NK-92 (cell line): ENCODE results near the gene SCGB1D1.
"Not testable (repeated sequence)": the region's sequence is repeated elsewhere in the genome, so short reads cannot be mapped to it uniquely, and the experiment has no call there.

Experiments
- DNase-seq: peaks from one replicate; lab custom pipeline; 2025; ENCODE audit not compliant: unreplicated experiment; lab: John Stamatoyannopoulos, UW

Gene SCGB1D1

GRCh38 chr11:62157603-62158002 lies 32.4 kb upstream of the SCGB1D1 start:
- DNase-seq = no peak

DNA sequence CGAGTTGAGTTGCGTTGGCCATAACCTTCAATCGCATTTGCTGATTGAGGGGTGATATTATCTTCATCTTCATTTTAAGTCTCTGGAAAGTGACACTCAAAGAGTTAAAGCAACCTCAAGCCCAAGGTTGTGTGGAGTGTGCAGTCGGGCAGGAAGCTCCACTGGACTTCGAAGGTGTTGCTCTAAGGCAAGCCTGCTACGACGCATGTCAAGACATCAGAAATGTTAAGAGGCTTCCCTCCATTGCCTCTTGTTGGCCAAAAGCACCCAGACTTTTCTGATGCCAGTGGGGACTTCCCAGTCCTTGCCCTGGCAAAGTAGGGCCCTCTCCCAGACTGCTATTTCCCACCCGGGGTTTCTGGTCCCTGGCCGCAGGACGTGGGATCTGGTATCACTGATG lies 23.6 kb upstream of the SCGB1D1 start:
- no peak for DNase-seq

DNA sequence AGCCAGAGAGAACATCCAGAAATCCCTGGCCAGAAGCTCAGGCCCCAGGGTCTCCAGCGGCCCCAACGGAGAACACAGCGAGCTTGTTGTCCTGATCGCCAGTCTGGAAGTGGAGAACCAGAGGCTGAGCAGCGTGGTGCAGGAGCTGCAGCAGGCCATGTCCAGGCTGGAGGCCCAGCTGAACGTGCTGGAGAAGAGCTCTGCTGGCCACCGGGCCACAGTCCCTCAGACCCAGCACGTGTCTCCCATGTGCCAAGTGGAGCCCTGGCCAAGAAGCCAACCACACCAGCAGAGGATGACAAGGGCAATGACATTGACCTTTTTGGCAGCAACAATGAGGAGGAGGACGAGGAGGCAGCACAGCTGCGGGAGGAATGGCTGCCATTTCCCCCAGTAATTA lies 20.6 kb upstream of the SCGB1D1 start:
- DNase-seq = no peak

DNA sequence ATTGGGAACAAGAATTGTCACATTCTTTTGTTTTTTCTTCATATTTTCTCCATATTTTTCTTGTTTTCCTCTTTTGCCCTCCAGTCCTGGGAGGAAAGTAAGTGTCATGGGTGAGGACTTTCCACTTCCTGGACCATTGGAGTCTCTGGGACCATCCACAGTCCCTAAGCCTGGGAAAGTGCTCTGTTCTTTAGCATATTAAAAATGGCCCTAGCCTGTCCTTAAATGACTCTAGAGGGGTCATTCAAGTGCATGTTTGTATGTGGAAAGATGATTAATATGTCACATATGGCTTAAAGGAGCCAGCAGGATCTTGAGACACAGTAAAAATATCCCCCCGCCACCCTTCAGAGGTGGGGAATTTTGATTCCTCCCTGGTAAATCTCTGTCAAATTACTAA lies 20.1 kb upstream of the SCGB1D1 start:
- no peak for DNase-seq

DNA sequence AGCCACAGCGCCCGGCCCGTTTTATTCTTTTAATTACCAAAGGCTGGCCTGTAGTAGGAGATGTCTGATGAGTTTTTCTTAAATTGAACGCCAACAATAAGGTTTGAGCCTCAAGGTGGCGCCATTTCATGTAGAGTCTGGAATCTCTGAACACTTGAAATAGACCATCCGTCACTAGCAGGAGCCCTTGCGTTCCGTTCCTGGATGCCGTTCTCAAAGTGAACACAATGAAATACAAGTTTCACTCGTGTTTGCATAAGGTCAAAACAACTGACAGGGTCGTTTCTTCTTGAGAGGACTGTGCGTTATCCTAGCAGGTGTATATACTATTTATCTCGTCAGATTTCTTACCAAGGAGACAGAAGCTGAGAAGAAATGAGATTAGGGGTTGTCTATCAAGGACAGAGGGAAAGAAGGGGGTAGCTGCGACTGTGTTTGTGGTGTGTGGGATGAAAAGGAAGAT lies 18.7 kb upstream of the SCGB1D1 start:
- no peak for DNase-seq

GRCh38 chr11:62172294-62172693 lies 17.7 kb upstream of the SCGB1D1 start:
- DNase-seq = no peak

DNA sequence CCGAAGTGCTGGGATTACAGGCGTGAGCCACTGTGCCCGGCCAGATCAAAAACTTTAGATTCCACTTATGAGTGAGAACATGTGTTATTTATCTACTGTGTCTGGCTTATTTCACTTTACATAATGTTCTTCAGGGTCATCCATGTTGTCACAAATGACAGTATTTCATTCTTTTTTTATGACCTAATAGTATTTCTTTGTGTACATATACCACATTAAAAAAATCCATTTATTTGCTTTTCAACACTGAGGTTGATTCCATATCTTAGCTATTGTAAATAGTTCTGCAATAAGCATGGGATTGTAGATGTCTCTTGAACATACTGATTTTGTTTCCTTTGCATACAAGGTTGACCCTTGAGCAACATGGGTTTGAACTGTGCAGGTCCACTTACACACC lies 13.2 kb upstream of the SCGB1D1 start:
- no peak for DNase-seq

DNA sequence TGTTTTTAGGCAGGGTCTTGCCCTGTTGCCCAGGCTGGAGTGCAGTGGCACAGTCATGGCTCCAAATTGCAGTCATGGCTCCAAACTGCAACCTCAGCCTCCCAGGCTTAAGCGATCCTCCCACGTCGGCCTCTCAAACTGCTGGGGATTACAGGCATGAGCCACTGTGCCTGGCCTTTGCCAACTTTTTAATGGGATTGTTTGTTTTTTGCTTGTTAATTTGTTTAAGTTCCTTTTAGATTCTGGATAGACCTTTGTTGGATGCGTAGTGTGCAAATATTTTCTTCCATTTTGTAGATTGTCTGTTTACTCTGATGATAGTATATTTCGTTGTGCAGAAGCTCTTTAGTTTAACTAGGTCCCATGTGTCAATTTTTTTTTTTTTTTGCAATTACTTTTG lies 10.0 kb upstream of the SCGB1D1 start:
- no peak for DNase-seq

GRCh38 chr11:62181097-62181496 lies 8.9 kb upstream of the SCGB1D1 start:
- DNase-seq = no peak

GRCh38 chr11:62182147-62182891 lies 7.7 kb upstream of the SCGB1D1 start:
- no peak for DNase-seq

DNA sequence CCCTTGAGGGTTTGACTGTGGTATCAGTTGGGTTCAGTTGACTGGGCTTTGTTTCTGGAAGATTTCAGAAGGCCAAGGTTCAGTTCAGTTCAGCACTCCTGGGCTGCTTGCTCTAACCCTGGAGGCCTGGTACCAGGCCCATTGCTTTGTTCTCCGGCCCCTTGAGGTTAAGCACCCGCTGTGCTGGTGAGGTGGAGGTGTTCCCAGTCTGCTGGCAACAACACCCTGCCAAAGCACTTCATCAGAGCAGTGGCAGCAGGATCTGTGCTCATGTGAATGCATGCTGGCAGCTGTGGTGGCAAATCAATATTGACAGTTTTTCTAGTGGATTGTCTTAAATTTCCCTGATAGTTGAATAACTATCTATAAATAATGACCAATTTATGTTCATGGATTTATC lies 3.8 kb upstream of the SCGB1D1 start:
- no peak for DNase-seq

- no peak for DNase-seq
These were observed 3.9 kb downstream of the SCGB1D1 start for GRCh38 chr11:62193952-62194351.

DNA sequence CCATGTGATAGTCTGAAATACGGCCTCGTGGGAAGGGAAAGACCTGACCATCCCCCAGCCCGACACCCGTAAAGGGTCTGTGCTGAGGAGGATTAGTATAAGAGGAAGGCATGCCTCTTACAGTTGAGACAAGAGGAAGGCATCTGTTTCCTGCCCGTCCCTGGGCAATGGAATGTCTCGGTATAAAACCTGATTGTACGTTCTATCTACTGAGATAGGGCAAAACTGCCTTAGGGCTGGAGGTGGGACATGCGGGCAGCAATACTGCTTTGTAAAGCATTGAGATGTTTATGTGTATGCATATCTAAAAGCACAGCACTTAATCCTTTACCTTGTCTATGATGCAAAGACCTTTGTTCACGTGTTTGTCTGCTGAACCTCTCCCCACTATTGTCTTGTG lies 5.0 kb downstream of the SCGB1D1 start:
- not testable (repeated sequence) for DNase-seq

DNA sequence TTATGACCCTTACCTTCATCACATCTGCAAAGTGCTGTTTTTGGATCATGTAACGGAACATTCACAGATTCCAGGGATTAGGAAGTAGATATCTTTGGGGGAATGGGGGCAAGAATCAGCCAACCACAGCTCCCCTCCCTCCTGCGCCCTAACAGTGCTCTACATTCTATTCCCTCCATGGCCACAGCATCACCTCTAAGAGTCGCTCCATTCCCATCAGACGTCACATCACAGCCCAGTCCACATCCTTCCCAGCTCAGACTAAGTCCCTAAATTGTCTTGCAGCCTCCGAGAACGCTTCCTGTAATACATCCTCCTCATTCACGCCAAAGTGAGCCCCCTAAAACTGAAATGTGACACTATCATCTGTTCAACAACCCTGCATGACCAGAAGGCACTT lies 5.9 kb downstream of the SCGB1D1 start:
- no peak for DNase-seq

GRCh38 chr11:62197400-62197799 lies 7.4 kb downstream of the SCGB1D1 start:
- DNase-seq = not testable (repeated sequence)

DNA sequence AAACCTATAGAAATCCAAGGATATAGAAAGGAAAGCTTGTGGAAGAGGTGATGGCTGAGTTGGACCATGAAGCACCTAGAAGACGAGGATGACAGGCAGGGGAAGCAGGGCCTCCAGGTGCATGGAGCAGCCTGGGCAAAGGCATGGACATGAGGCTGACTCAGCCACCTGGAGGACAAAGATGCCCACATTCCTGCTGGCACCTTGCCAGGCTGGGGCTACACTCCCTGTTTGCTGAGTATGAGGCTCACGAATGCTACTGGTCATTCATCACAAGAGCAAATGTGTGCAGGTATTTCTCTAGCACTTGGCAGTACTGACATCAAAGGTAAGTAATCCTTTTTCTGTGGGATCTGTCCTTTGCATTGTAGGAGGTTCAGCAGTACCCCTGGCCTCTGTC lies 11.4 kb downstream of the SCGB1D1 start:
- no peak for DNase-seq

GRCh38 chr11:62202910-62203309 lies 12.9 kb downstream of the SCGB1D1 start:
- no peak for DNase-seq

DNA sequence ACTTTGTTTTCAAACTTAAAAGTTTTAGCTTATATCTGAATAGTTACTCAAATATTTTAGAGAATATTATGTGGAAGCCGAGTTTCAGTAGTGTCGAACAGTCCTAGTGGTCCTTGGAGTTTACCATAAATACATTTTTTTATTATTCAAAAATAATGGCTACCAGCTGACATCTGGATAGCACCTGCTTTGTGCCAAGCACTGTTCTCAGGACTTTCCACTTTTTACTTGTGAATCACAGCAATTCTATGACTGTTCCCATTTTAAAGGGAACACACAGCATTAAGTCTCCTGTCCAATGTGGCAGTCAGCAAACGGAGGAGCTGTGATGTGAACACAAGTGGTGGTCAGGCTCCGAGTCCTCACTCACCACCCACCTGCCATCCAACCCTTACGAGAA lies 14.4 kb downstream of the SCGB1D1 start:
- no peak for DNase-seq

DNA sequence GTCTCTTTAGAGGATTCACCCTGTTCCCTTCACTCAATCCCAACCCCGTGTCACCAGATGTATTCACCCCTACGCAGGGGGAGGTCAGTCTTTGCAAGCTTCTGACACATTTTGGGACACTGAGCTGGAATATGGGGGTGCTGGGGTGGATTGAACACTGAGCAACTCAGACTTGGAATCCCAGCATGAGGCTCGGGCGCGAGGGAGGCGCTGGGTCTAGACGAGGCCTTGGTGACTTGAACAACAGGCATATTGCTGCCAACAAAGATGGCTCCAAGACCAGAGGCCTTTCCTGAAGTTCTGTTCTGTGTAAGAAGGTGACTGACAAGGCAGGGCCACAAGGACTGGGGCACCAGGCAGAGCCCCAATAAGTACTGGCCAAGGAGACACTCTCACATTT lies 15.4 kb downstream of the SCGB1D1 start:
- DNase-seq = no peak

DNA sequence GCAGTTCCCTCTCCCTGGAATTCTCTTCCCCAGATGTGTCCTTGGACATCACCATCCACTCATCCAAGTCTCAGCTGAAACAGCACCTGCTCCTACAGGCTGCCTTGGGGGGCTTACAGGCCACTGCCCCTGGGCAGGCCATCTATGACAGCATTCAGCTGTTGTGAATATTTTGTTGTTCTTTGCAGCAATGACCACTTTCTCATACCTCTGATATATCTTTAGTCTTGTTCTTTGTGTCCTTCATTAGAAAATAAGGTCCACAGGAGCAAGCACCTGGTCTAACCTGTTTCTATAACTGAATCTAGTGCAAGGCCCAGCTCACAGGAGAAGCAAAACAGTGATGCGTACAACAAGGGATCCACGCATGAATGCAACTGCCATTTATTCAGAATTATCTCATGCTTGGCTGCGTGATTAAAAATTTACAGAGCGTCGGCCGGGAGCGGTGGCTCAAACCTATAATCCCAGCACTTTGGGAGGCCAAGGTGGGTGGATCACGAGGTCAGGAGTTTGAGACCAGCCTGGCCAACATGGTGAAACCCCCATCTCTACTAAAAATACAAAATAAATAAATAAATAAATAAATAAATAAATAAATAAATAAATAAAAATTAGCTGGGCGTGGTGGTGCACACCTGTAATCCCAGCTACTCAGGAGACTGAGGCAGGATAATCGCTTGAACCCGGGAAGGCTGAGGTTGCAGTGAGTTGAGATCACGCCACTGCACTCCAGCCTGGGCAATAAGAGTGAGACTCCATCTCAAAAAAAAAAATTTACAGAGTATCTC lies 16.5 kb downstream of the SCGB1D1 start:
- DNase-seq = not testable (repeated sequence)

- no peak for DNase-seq
These were observed 18.7 kb downstream of the SCGB1D1 start for GRCh38 chr11:62208785-62209144.

- DNase-seq = no peak
These were observed 27.3 kb downstream of the SCGB1D1 start for GRCh38 chr11:62217191-62217748.
